Myocyte (in vitro differentiated cells): ENCODE results near the gene TEX36. TPM values are rescaled to one million over a fixed set of nuclear protein-coding genes. Genes with fewer than 3 reads are reported as not detected.
"Not testable (repeated sequence)": the region's sequence is repeated elsewhere in the genome, so short reads cannot be mapped to it uniquely, and the experiment has no call there.

Source experiments
- DNase-seq: peaks from one replicate; pipeline ENCODE4 v3.0.0-alpha.2; 2012; ENCODE audit warnings: low read depth
- polyA plus RNA-seq: library from polyadenylated mRNA; unstranded; fragments of >200 nt; gene quantifications from one replicate; pipeline ENCODE4 v1.2.1, GENCODE V29; 2012; ENCODE audit warnings: missing spikeins
- total RNA-seq: library from RNA; depleted of rRNA; stranded (reverse); fragments of >200 nt; gene quantifications from 2 replicates; pipeline ENCODE4 v1.2.3, GENCODE V29; 2014

TEX36 gene
- not detected in 2 replicates for total RNA-seq
- not detected for polyA plus RNA-seq

- no peak for DNase-seq
Measured at GRCh38 chr10:125683063-125683462, at the start of gene TEX36. Gene TEX36, minus strand, starts transcription at chr10:125683163. Its CDS starts 174 bp downstream, at chr10:125682989.

GRCh38 chr10:125727436-125727835 lies 44.5 kb upstream of the TEX36 start:
- no peak for DNase-seq

GRCh38 chr10:125726914-125727313 lies 44.0 kb upstream of the TEX36 start:
- DNase-seq: no peak

- DNase-seq: no peak
Measured at GRCh38 chr10:125722811-125723210, 39.8 kb upstream of the TEX36 start.

- DNase-seq: no peak
Measured at GRCh38 chr10:125721035-125721434, 38.1 kb upstream of the TEX36 start.

GRCh38 chr10:125720002-125720382 lies 37.0 kb upstream of the TEX36 start:
- DNase-seq: no peak

GRCh38 chr10:125719173-125720001 lies 36.4 kb upstream of the TEX36 start, which contains the start of gene EDRF1:
Gene EDRF1, plus strand, starts transcription at chr10:125719709. Its CDS starts 99 bp downstream, at chr10:125719808.
- peak; percentile 99 for DNase-seq

GRCh38 chr10:125714728-125715127 lies 31.8 kb upstream of the TEX36 start:
- not testable (repeated sequence) for DNase-seq

- DNase-seq: no peak
Measured at GRCh38 chr10:125711110-125711750, 28.3 kb upstream of the TEX36 start.

- no peak for DNase-seq
Measured at GRCh38 chr10:125709553-125710474, 26.9 kb upstream of the TEX36 start.

GRCh38 chr10:125708971-125709503 lies 26.1 kb upstream of the TEX36 start:
- no peak for DNase-seq

GRCh38 chr10:125707541-125708468 lies 24.8 kb upstream of the TEX36 start:
- DNase-seq: peak; percentile 17

- no peak for DNase-seq
Measured at GRCh38 chr10:125700355-125700911, 17.5 kb upstream of the TEX36 start.

GRCh38 chr10:125699562-125700143 lies 16.7 kb upstream of the TEX36 start:
- no peak for DNase-seq

GRCh38 chr10:125698481-125698998 lies 15.6 kb upstream of the TEX36 start:
- no peak for DNase-seq

- not testable (repeated sequence) for DNase-seq
Measured at GRCh38 chr10:125696884-125697283, 13.9 kb upstream of the TEX36 start.

- no peak for DNase-seq
Measured at GRCh38 chr10:125694883-125695282, 11.9 kb upstream of the TEX36 start.

GRCh38 chr10:125693524-125693847 lies 10.5 kb upstream of the TEX36 start:
- DNase-seq: no peak
